ENCODE results near the gene EPAS1.

The EPAS1 gene

GRCh38 chr2:46277431-46278190, 19.6 kb upstream of the EPAS1 start:
- no peak overlapping the region for H3K4me3 ChIP-seq (ENCODE audit: low read length)
- H3K79me2 ChIP-seq (ENCODE audit: low read length): no peaks in the 10 kb centered on the region
- no peak overlapping the region for H3K9ac ChIP-seq (ENCODE audit: low read length)
- peaks cover 9% of the 10 kb centered on the region for H3K4me1 ChIP-seq (ENCODE audit: low read length)
- H3K27ac ChIP-seq (ENCODE audit: low read length): no peak overlapping the region
- peak; percentile 23 for DNase-seq
- H3K4me2 ChIP-seq (ENCODE audit: low read depth, low read length): 0 out of 2 replicates have a peak overlapping the region, but pooled peaks have one; percentile 9
- no peaks in the 10 kb centered on the region for H3F3A ChIP-seq (ENCODE audit: insufficient read depth, low read length)
- no peak overlapping the region for H2AFZ ChIP-seq (ENCODE audit: low read length)
- H3K27me3 ChIP-seq (replicated peaks; ENCODE audit: insufficient read depth, low read length): no peaks in the 10 kb centered on the region
- H4K20me1 ChIP-seq (ENCODE audit: insufficient read depth, low read length): no peaks in the 10 kb centered on the region
- no peaks in the 10 kb centered on the region for H3K9me3 ChIP-seq (replicated peaks; ENCODE audit: insufficient read depth, low read length)
- no peaks in the 10 kb centered on the region for H3K36me3 ChIP-seq (replicated peaks; ENCODE audit: insufficient read depth, low read length)
- TF ChIP-seq EZH2phosphoT487 (IDR thresholded peaks at IDR 0.05; ENCODE audit: low read length): no peak
- TF ChIP-seq EZH2 (optimal IDR thresholded peaks at IDR 0.05; ENCODE audit: low read depth, low read length): no peak
- TF ChIP-seq CTCF (IDR thresholded peaks at IDR 0.05; ENCODE audit: low read length): no peak
- H3K9me2 ChIP-seq (replicated peaks; ENCODE audit: insufficient read depth, low read length): no peaks in the 10 kb centered on the region

- no peaks in the 10 kb centered on the region for H3K36me3 ChIP-seq (replicated peaks; ENCODE audit: insufficient read depth, low read length)
- peaks cover 9% of the 10 kb centered on the region for H3K4me1 ChIP-seq (ENCODE audit: low read length)
- DNase-seq: no peak
- no peaks in the 10 kb centered on the region for H4K20me1 ChIP-seq (ENCODE audit: insufficient read depth, low read length)
- H3K4me3 ChIP-seq (ENCODE audit: low read length): no peak overlapping the region
- H3K9me3 ChIP-seq (replicated peaks; ENCODE audit: insufficient read depth, low read length): no peaks in the 10 kb centered on the region
- no peaks in the 10 kb centered on the region for H3K9me2 ChIP-seq (replicated peaks; ENCODE audit: insufficient read depth, low read length)
- no peak overlapping the region for H3K9ac ChIP-seq (ENCODE audit: low read length)
- no peaks in the 10 kb centered on the region for H3K79me2 ChIP-seq (ENCODE audit: low read length)
- no peaks in the 10 kb centered on the region for H3K27me3 ChIP-seq (replicated peaks; ENCODE audit: insufficient read depth, low read length)
- H2AFZ ChIP-seq (ENCODE audit: low read length): no peak overlapping the region
- H3K27ac ChIP-seq (ENCODE audit: low read length): no peak overlapping the region
- no peak for TF ChIP-seq EZH2phosphoT487 (IDR thresholded peaks at IDR 0.05; ENCODE audit: low read length)
- no peak for TF ChIP-seq EZH2 (optimal IDR thresholded peaks at IDR 0.05; ENCODE audit: low read depth, low read length)
- no peak for TF ChIP-seq CTCF (IDR thresholded peaks at IDR 0.05; ENCODE audit: low read length)
- no peaks in the 10 kb centered on the region for H3F3A ChIP-seq (ENCODE audit: insufficient read depth, low read length)
- no peak overlapping the region for H3K4me2 ChIP-seq (ENCODE audit: low read depth, low read length)
Measured at GRCh38 chr2:46278952-46279351, 18.3 kb upstream of the EPAS1 start.

- Histone ChIP-seq H3K36me3 (replicated peaks; ENCODE audit: insufficient read depth, low read length) (no peaks in the 10 kb centered on the region), H3K9ac (ENCODE audit: low read length) (no peak overlapping the region), H2AFZ (ENCODE audit: low read length) (no peak overlapping the region), H3K4me1 (ENCODE audit: low read length) (peaks cover 6% of the 10 kb centered on the region), H3K9me3 (replicated peaks; ENCODE audit: insufficient read depth, low read length) (no peaks in the 10 kb centered on the region), H3K27ac (ENCODE audit: low read length) (no peak overlapping the region), H3K27me3 (replicated peaks; ENCODE audit: insufficient read depth, low read length) (no peaks in the 10 kb centered on the region), H3K9me2 (replicated peaks; ENCODE audit: insufficient read depth, low read length) (no peaks in the 10 kb centered on the region), H4K20me1 (ENCODE audit: insufficient read depth, low read length) (no peaks in the 10 kb centered on the region), H3K79me2 (ENCODE audit: low read length) (no peaks in the 10 kb centered on the region), H3F3A (ENCODE audit: insufficient read depth, low read length) (no peaks in the 10 kb centered on the region), H3K4me2 (ENCODE audit: low read depth, low read length) (no peak overlapping the region), H3K4me3 (ENCODE audit: low read length) (no peak overlapping the region)
- TF ChIP-seq EZH2 (optimal IDR thresholded peaks at IDR 0.05; ENCODE audit: low read depth, low read length) (no peak), CTCF (IDR thresholded peaks at IDR 0.05; ENCODE audit: low read length) (no peak), EZH2phosphoT487 (IDR thresholded peaks at IDR 0.05; ENCODE audit: low read length) (no peak)
- DNase-seq: no peak
Measured at GRCh38 chr2:46281939-46282338, 15.3 kb upstream of the EPAS1 start.

Data from MM.1S (cell line).